NCI-H2196 (cell line): ENCODE measurements around the gene GAREM2.
A peak's percentile ranks its signal among the peaks of the same experiment; 100 is the strongest.

Experiments
- DNase-seq: peaks from one replicate; lab custom pipeline; 2025; ENCODE audit not compliant: unreplicated experiment; lab: John Stamatoyannopoulos, UW

The GAREM2 gene

DNA sequence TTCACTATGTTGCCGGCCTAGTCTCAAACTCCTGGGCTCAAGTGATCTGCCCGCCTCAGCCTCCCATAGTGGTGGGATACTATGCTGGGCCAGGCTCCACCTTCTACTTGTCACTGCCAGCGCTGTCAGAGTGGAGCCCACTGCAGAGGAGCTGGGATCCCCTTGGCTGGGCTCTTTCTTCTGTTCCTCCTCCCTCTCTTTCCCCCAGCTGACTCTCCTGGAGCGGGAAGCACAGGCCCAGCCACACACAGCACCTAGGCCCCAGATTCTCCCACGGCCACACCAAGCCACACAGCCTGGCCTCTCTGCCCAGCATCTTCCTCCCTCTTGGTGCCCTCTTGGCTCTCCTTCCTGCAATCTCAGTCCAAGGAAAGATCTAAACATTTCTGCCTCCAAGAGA lies 3.7 kb upstream of the GAREM2 start:
- no peak for DNase-seq

DNA sequence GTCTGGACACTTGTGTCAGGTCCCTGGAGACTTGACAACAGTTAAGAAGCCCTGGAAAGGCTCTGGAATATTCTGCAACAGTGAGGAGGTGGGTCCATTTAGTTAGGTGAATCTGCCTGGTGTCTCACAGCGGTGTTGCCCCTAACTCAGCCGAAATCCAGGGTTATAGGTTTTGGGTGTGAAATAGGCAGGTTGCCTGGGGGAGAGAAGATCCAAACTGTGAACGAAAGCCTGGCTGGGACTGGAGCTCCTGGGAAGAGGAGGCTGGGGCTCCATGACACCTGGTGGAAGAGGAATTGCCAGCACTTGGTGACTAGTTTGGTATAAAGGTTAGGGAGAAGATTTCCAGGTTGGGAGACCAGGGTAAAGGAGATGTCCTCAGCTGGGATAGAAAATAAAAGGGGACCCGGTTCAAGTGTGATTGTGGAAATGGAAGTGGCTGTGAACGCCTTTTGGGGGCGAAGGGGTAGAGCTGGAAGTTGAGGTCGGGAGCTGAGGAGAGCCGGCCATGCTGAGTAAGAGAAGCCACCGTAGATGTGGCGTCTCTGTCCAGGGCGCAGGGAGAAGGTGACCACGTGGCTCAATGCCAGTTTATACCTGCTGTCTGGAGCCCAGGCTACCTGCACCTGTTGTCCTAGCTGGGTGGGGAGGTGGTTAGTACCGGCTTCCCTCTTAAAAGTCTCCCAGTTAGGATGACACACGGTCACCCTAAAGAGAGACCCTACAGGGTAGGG lies 3.0 kb upstream of the GAREM2 start:
- no peak for DNase-seq

DNA sequence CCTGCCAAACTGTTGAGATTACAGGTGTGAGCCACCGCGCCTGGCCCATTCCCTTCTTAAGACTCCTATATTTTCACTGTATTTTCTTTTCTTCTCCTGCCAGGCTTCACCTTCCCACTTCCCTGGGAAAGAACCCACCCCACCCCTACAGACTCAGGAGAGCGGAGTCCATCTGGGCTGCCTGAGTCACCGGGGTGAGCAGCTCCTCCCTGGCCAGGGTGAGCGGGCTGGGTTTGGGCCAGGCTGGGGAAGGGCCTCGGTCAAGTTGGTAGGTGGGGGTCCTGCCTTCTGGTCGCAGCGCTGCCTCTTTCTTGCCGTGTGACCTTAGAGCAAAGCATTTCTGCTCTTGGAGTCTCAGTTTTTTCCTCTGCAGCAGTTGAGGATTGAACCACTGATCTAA lies 2.1 kb upstream of the GAREM2 start:
- DNase-seq, result no peak

DNA sequence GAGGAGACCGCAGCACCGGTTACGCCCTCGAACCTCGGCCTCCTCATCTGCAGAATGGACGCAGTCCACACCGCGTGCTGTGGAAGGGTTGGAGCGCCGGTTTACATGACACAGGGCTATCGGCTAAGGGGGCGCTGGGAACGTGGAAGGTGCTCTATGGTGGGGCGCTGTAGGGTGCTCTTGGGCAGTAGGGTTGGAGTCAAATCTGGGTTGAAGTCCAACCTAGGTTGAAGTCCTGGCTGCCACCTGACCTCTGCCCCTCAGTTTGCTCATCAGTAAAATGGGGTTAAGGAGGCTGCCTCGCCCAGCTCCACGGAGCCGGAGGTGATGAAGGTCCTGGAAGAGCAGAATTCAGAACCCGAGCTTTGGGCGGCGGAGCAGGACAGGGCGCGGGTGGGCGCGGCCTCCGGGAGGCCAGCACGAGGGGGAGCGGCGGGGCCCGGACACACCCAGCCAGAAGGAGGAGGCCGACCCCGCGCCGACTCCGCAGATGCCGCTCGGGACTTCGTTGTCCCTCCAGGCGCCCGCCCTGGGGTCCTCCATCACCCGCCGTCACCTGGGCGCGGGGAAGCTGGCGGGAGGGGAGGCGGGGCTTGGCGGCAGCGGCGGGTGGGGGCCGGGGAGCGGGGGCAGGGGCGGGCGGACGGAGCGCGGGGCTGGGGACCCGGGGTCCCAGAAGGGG lies 558 bp upstream of the GAREM2 start:
- no peak for DNase-seq

DNA sequence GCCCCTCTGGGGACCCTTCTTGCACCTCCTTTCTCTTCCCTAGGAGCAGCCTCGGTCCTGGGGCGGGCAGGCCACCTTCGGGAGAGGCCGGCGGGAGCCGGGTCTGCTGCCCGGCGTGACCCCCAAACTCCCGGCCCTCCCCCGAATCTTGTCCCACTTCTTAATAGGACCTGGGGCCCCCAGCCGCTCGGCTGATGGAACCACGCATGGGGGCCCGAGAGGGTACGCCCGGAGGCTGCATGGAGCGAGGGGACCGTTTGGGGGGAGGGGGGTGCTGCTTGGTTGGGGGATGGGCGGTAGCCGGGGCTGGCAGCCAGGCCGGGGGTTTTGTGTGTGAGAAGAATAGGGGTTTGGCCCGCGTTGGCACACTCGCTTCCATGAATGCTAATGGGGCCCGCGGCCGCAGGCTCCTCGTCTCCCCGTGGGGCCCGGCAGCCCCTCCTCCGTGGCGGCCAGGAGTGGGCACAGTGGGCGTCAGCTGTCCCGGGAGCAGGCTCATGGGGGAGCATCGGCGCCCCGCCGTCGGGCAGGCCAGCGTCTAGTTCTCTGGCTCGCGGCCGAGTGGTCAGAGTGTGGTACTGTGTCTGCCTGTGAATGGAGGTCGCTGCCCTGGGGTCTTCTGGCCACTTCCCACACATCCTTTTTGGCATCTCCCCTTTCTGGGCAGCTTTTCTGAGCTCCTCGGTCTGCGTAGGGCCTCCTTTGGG lies 1.0 kb downstream of the GAREM2 start:
- DNase-seq, result no peak

DNA sequence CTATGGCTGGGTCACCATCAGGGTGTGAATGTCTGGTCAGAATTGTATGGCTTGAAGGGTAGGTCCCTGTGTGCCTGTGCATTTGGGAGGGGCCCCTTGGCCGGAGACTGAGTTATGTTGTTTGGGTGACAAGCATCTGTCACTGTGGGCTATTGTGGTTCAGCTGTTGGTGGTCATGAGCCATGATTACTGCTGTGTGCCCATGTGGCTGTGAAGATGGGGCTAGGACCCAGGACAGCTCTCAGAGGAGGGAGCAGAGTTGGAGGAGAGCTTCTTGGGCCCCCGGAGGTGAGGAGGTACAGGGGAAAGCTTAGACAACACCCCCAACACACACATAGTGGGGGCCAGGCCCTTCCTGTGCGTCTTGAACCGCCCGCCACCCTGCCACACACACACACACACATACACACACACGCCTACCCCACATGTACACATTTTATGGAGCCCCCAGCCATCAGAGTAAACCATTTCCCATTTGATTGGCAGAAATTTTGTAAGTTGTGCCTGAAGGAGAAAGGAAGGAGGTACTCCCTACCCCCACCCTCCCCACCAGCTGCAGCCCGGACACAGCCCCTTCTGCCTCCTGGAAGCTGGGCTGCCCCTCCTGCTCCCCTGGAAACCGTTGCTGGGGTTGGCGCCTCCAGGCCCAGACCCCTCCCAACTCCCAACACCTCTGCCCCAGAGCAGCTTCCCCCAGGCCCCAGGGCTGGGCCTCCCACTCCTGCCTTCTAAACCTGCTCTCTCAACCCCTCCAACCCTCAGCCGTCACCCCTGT lies 2.0 kb downstream of the GAREM2 start:
- DNase-seq, result no peak

DNA sequence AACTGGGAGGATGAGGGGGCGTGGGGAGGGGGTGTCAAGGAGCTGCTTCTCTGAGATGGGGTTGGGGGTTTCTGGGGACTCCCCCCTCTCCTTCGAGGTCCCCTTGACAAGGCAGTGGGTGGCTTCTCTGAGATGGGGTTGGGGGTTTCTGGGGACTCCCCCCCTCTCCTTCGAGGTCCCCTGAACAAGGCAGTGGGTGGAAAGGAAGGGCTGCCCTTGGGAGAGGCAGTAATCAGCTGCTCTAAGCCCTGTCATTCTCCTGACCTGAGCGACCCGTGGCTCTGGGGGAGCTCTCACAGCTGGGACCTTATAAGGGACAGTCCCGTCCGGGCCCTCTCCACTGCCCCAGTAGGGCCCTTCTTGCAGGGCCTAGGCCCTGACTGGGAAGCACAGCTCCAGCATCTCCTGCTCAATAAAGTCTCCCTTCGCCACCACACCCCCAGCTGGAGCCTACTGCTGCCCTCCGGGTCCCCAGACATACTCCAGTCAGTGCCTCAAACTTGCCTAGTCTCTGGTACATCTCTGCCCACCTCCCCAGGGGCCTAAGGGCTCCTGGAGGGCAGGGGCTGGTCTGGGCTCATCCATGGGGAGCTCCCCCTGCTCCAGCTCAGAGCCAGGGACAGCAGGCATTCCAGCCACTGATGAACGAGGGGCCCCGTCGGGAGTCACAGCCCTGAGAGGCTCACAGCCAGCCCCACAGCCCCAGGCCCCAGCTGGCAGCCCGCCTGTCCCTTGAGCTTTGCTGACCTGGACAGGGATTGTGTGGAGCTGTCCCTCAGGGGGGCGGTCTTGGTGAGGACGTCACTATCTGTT lies 2.8 kb downstream of the GAREM2 start:
- DNase-seq, result no peak

DNA sequence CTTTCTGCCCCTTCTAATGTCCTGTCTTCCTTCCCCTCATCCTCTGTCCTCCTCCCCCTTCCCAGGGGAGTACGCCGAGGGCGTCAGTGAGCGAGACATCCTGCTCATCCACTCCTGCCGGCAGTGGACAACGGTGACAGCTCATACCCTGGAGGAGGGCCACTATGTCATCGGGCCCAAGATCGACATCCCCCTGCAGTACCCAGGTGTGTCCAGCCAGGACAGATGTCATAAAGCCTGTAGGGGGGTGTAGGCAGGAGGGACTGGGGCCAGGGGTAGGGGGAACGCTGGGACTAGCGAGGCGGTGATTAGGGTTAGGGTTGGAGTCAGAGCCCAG lies 3.4 kb downstream of the GAREM2 start:
- DNase-seq, result no peak

DNA sequence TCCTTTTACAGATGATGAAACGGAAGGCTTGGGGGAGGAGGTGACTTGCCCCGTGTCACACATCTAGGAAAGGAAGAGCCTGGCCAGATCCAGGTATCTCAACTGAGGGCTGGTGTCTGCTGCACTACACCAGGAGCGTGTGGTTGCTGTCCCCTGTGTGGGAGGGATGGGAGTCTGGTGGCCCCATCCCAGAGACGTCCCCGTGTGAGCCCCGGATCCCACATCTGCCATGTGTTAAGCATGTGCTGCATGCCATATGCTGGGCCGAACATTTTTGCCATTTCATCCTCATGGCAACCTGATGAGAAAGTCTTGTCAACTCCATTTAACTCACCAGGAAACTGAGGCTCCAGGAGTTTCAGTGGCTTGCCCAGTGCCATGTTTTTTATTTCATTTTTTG lies 4.2 kb downstream of the GAREM2 start:
- DNase-seq, result no peak

DNA sequence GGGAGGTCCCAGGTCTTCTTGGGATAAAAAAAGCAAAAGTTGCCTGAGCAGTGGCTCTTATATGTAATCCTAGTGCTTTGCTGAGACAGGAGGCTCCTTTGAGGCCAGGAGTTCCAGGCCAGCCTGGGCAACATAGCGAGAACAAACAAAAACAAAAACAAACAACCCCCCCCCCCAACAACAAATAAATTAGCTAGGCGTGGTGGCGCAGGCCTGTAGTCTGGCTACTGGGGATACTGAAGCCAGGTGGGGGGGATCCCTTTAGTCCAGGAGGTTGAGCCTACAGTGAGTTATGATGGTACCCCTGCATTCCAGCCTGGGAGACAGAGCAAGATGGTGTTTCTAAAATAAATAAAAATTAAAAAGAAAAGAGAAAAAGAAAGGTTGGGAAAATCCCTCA lies 5.4 kb downstream of the GAREM2 start:
- DNase-seq, result no peak

DNA sequence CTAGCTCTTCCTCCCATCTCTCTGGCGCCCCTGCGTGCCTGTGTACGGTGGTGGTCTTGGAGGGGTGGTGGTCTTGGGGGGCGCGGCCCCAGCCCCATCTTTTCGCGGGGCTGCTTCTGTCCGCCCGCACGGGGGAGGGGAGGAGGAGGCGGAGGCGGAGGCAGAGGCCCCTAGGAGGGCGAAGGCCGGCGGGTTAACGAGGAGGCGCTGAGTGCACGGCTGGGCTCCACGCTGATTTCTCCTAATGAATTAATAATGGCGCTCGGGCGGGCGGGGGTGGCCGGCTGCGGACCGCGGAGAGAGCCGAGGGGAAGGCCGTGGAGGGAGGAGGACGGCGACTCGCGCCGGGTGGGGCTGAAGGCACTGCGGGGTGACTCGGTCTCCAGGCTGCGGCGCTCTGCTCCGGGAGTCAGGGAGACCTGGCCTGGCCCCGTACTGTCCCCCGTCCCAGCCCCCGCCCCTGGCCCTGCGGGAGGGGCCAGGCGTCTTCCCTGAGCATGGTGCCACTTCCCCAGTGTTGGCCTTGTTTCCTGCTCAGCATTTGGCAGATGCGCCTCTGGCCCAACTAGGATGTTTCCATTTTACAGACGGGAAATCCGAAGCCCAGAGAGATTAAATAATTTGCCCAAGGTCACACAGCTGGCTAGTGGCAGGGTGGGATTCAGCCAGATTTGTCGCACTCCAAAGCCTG lies 6.0 kb downstream of the GAREM2 start:
- peak; percentile 28 for DNase-seq

DNA sequence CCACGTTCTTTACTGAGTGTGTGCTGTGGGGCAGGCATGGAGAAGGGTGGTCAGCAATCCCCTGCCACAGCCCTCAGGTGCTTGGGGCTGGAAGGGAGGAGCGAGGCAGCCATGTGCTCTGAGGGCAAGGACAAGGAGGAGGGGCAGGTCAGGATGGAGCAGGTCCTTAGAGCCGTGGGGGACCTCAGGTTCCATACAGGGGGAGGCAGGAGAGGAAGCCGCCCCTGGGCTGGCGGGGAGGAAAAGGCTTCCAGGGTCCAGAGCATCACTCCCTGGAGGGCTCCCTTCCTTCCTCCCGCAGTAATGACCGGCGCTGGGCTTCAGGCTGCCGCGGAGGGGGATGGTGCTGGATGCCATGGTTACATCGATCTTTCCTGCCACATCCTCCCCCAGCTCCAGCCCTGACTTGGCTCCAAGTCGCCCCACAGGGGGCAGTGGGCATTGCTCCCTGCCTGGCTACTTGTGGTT lies 6.6 kb downstream of the GAREM2 start:
- DNase-seq, result no peak

DNA sequence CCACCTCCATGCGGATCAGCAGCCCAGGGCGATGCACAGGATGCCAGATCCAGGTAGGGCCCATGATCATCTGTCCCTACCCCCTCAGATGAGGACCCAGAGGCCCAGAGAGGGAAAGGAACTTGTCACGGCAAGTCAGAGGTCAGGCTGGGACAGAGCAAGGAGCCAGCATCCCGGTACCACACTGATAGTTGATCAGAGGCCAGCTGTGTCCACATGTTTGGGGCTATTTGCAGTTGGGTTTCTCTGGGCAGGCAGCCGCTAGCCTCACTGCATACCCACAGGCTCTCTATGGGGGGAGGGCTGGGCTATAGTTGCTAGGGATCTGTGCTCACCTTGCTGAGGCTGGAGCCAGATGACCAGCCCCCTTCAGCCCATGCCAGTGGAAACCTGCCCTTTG lies 9.6 kb downstream of the GAREM2 start:
- no peak for DNase-seq

DNA sequence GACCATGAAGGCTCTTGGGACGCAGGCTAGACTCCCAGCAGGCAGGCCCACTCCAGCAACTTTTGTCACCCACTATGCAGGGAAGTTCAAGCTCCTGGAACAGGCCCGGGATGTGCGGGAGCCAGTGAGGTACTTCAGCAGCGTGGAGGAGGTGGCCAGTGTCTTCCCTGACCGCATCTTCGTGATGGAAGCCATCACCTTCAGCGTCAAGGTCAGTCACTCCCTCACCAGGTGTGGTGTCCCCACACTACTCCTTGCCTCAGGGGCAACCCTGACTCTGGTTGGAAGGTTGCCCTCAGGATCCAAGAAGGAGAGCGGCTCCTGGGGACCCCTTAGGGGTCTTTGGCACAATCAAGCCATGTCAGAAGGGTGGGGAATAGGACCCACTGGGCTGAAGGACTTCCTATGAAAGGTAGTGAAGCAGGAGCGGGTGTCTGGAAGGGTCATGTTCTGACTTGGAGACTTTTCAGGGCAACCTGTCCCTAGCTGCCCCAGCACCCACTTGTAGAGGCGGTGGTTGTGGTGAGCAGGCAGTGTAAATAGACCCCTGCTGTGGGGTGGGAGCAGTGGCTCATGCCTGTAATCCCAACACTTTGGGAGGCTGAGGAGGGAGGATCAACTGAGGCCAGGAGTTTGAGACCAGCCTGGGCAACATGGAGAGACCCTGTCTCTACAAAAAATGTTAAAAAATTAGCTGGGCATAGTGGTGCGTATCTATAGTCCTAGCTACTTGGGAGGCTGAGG lies 10.2 kb downstream of the GAREM2 start:
- DNase-seq, result no peak

DNA sequence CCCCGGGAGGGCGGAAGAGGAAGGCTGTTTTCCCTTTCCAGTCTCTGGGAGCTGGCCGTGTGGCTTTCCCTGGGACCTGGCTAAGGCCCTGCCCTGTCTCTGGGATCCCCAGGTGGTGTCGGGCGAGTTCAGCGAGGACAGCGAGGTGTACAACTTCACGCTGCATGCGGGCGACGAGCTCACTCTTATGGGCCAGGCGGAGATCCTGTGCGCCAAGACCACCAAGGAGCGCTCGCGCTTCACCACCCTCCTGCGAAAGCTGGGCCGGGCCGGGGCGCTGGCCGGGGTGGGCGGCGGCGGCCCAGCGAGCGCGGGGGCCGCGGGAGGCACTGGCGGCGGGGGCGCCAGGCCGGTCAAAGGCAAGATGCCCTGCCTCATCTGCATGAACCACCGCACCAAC lies 11.2 kb downstream of the GAREM2 start:
- DNase-seq, result no peak

DNA sequence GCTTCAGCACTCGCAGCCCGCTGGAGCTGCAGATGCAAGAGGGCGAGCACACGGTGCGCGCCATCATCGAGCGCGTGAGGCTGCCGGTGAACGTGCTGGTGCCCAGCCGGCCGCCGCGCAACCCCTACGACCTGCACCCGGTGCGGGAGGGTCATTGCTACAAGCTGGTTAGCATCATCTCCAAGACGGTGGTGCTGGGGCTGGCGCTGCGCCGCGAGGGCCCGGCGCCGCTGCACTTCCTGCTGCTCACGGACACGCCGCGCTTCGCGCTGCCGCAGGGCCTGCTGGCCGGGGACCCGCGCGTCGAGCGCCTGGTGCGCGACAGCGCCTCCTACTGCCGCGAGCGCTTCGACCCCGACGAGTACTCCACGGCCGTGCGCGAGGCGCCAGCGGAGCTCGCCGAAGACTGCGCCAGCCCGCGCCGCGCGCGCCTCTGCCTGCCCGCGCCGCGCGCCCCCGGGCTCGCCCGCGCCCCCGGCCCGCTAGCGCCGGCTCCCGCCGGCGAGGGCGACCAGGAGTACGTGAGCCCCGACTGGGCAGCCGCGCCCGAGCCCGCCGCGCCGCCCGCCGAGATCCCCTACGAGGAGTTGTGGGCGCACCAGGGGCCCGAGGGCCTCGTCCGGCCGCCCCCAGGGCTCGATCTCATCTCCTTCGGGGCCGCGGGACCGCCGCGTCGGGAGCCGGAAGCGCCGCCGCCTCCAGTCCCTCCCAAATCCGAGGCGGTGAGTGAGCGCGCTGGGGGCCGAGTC lies 11.8 kb downstream of the GAREM2 start:
- peak; percentile 79 for DNase-seq

DNA sequence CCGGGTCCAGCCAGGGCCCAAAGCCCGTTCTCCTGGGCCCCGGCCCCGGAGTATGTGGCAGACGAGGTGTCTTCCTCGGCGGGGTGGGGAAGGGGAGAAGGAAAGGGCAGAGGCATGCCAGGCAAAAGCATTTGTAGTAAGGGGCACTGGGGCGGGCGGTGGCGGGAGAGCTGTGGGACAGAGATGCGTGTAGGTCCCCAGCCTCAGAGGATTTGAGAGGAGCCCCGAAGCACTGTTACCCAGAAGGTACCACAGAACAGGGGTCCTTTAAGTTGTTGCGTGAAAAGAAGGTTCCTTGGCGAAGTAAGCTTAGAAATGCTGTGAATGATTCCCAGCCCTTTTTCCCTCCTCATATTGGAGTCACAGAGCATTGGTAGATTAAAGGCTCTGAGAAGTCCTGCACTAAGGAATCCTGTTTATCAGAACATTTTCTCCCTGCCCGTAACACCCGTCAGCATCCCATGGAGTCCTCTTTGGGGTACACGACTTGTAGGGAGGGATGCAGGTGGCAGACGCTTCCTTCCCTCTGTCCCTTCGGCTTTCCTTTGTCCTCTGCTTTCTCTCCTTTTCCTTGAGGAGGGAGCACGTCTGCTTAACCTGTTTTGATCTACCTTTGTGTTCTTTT lies 12.5 kb downstream of the GAREM2 start:
- no peak for DNase-seq
